GM20000 (cell line): ENCODE measurements around the gene PARVG.
"Not testable (repeated sequence)": the region's sequence is repeated elsewhere in the genome, so short reads cannot be mapped to it uniquely, and the experiment has no call there.

Experiments
- DNase-seq: peaks from one replicate; pipeline ENCODE4 v3.0.0; 2012; ENCODE audit warnings: low spot score
- CTCF ChIP-seq: IDR thresholded peaks from 2 replicates; pipeline ENCODE4 v1.5.1; 2012; ENCODE audit warnings: mild to moderate bottlenecking, control low read depth; ENCODE audit errors: extremely low read depth, missing control alignments

PARVG gene

GRCh38 chr22:44221710-44222475, 41.2 kb downstream of the PARVG start:
- no peak for TF ChIP-seq CTCF
- DNase-seq, result no peak

GRCh38 chr22:44224166-44224565, 43.4 kb downstream of the PARVG start:
- DNase-seq, result no peak
- no peak for TF ChIP-seq CTCF

DNA sequence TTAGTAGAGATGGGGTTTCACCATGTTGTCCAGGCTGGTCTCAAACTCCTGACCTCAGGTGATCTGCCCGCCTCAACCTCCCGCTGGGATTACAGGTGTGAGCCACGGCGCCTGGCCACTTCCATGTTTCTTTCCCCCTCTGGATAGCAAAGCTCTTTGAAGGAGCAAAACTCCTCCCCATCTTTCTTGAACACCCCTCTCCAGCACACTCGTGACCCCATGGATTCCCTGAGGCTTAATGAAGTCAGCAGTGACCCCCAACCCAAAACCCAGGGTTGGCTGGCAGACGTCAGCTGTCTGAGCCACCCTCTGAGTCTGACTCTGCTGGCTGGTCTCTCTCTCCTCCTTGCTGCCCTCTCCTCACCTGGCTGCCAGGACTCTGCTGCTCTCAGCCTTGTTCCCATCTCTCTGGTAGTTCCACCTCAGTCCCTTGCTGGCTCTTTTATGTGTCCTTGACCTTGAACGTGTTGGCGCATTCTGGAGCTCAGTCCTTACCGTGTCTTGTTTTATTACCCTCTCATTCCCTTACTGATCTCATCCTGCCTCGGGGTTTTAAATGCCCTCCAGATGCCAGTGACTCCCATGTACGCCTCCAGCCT, 44.5 kb downstream of the PARVG start:
- TF ChIP-seq CTCF, result no peak
- no peak for DNase-seq

GRCh38 chr22:44225812-44226211, 45.1 kb downstream of the PARVG start:
- TF ChIP-seq CTCF, result no peak
- no peak for DNase-seq

GRCh38 chr22:44229331-44229730, 48.6 kb downstream of the PARVG start:
- no peak for TF ChIP-seq CTCF
- no peak for DNase-seq

- no peak for TF ChIP-seq CTCF
Measured at GRCh38 chr22:44229809-44230208, 49.1 kb downstream of the PARVG start.

DNA sequence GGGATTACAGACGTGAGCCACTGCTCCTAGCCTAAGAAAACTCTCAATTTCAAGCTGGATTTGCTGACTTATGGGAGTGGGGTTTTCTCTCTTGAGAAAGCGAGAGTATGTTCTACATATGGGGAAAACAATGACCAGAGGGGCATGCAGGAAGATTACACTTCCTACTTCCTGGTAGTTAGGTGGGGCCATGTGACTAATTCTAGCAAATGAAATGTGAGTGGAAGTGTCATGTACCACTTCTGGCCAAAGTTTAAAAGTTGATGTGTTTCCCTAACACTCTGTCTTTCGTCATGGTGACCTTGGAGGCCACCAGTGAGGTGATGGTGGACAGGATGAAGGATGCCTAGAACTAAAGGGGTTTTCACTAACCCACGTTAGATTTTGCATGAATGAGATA, 50.5 kb downstream of the PARVG start:
- TF ChIP-seq CTCF, result no peak
- DNase-seq, result no peak

More at GRCh38 chr22:44229809-44230208, 49.1 kb downstream of the PARVG start:
- DNase-seq, result no peak

GRCh38 chr22:44234372-44234771, 53.6 kb downstream of the PARVG start:
- not testable (repeated sequence) for DNase-seq
